ENCODE measurements around the gene ADSS2. TPM values are rescaled to one million over a fixed set of nuclear protein-coding genes. Genes with fewer than 3 reads are reported as not detected.
A peak's percentile ranks its signal among the peaks of the same experiment; 100 is the strongest.
"Not testable (repeated sequence)": the region's sequence is repeated elsewhere in the genome, so short reads cannot be mapped to it uniquely, and the experiment has no call there.

ADSS2 gene
- 9.3 TPM for total RNA-seq

DNA sequence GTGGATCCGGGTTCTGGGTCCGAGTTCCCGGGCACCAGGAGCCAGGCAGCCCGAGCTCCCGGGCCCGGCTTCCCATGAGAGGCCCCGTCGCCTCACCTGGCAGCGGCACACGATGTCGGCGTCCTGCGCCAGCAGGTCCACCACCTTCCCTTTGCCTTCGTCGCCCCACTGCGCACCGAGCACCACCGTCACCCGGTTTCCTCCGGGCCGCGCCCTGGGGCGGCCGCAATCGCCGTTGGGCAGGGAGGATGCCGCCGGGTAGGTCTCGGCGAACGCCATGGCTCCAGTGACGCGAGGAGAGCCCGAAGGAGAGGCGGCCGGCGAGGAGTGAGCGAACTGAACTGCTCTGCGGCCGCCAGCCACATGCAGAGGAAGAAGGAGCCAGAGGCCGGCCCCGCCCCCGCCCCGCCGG is at the start of gene ADSS2:
Gene ADSS2 (minus strand): TSS at position 371 of the 412 bp plus-strand sequence. CDS start 92 bp downstream, at position 279.
- no peak for DNase-seq (ENCODE audit: low spot score)
- no peak for ATAC-seq

DNA sequence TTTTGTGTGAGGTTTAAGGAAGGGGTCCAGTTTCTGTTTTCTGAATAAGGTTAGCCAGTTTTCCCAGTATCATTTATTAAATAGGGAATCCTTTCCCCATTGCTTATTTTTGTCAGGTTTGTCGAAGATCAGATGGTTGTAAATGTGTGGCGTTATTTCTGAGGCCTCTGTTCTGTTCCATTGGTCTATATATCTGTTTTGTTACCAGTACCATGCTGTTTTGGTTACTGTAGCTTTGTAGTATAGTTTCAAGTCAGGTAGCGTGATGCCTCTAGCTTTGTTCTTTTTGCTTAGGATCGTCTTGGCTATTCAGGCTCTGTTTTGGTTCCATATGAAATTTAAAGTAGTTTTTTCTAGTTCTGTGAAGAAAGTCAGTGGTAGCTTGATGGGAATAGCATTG is 48.8 kb upstream of the ADSS2 start:
- ATAC-seq = not testable (repeated sequence)

GRCh38 chr1:244499484-244499883 is 47.8 kb upstream of the ADSS2 start:
- not testable (repeated sequence) for ATAC-seq; DNase-seq (ENCODE audit: low spot score)

More for the DNA sequence above, 48.8 kb upstream of the ADSS2 start:
- not testable (repeated sequence) for DNase-seq (ENCODE audit: low spot score)

DNA sequence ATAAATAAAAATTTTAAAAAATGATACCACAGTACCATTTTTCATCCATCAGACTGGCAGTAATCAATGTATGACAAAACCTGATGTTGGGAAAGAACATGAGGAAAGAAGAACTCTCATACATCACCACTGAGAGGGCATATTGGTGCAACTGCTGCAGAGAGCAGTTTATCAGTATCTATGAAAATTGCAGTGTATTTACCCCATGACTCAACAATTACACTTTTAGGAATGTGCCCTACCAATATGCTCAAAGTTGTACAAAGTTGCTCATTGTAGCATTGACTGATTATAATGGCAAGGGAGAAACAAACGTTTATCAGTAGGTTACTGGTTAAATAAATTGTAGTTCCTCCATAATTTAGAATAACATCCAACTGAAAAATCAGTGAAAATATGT is 46.1 kb upstream of the ADSS2 start:
- ATAC-seq = no peak

GRCh38 chr1:244496186-244496585 is 44.5 kb upstream of the ADSS2 start:
- no peak for ATAC-seq
- DNase-seq (ENCODE audit: low spot score) = no peak

More for the DNA sequence above, 46.1 kb upstream of the ADSS2 start:
- no peak for DNase-seq (ENCODE audit: low spot score)

GRCh38 chr1:244494653-244495052 is 42.9 kb upstream of the ADSS2 start:
- no peak for DNase-seq (ENCODE audit: low spot score)
- no peak for ATAC-seq

GRCh38 chr1:244484971-244485370 is 33.3 kb upstream of the ADSS2 start:
- not testable (repeated sequence) for ATAC-seq

GRCh38 chr1:244473059-244473605 is 21.4 kb upstream of the ADSS2 start:
- no peak for ATAC-seq
- DNase-seq (ENCODE audit: low spot score) = no peak

More at GRCh38 chr1:244484971-244485370, 33.3 kb upstream of the ADSS2 start:
- not testable (repeated sequence) for DNase-seq (ENCODE audit: low spot score)

DNA sequence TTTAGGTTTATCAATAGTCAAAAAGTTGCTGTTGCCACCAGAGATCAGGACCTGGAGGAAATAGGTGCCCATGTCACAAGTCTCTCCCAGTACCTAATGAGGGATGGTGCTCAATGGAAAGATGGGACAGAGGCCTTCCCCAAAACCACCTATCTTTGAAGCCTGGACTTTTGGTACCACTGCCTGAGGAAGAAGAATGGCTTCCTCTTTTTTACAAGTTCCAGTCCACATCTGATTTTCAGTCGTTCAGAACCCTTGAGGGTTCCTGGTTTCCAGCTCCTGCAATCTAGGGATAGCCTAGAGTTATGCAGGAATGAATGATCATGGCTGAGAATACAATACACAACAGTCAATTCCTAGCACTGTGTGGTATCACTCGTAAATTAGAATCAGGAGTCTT is 15.0 kb upstream of the ADSS2 start:
- no peak for DNase-seq (ENCODE audit: low spot score)
- ATAC-seq = no peak

GRCh38 chr1:244461245-244462071 is 9.7 kb upstream of the ADSS2 start, which contains the start of gene CATSPERE:
Gene CATSPERE, plus strand, starts transcription at chr1:244461273. Its CDS starts 157 bp downstream, at chr1:244461430.
- DNase-seq (ENCODE audit: low spot score) (peak; percentile 95), ATAC-seq (peak; percentile 98)

DNA sequence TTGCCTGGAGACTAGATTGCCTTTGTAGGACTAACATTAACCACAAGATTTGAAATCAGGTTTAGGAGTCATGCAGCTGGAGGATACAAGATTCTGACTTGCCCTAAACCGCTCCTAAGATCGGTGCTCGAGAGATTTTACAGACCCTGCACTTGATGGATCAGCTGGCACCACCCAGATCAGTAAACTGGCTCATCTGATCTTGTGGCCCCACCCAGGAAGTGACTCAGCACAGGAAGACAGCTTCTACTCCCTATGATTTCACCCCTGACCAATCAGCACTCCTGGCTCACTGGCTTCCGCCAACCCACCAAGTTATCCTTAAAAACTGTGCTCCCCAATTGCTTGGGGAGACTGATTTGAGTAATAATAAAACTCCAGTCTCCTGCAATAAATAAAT is 8.5 kb upstream of the ADSS2 start:
- no peak for ATAC-seq
- DNase-seq (ENCODE audit: low spot score) = no peak

DNA sequence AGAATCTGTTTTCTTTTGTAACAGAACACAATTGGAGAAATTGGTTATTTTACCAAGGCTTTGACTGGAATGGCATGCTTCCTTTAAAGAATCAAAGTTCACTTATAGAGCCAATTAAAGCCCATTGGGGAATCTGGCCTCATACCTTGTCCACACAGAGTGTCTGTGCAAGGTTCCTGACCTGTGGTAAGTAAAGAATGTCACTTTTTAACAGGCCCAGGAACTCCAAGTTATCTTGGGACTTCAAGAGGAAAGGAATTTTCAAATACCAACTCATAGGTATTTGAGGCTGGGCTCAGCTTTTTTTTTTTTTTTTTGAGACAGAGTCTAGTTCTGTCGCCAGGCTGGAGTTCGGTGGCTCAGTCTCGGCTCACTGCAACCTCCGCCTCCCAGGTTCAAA is 7.1 kb upstream of the ADSS2 start:
- DNase-seq (ENCODE audit: low spot score) (no peak), ATAC-seq (no peak)

DNA sequence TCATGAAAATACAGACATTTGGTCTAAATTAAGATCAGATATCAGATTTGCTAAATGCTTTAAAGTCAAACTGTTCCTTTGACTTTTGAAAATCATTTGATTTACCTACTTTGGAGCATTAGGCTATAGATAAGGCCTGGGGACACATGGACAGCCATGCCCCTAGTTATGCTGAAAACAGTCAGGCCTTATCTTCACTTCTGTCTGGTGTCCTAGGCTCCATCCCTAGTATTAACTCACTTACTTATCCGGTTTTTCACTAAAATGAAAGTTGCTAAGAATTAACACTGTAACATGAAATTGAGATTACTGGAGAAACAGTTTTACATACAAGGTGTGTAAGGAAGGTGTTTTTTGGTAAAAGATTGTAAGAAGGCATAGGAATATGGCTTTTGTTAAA is 4.9 kb upstream of the ADSS2 start:
- DNase-seq (ENCODE audit: low spot score) (no peak), ATAC-seq (no peak)

DNA sequence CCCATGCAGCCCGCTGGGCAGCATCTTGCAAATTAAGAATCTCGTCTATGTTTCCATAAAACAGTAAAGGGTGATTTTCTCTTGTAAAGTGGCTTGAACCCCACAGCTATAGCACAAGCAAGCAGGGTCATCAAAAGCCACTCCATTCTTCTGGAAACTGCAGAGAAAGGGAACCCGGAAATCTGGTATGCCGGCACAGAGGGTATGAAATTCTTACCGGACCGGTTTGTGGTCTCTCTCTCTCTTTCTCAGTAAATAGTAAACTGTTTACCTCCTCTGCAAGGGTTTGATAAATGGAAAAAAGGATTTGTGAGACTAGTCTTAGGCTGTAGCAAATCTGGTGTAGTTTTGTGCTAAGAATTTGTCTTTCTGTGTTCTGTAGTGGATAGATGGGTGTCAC is 2.7 kb upstream of the ADSS2 start:
- DNase-seq (ENCODE audit: low spot score) (no peak), ATAC-seq (no peak)

DNA sequence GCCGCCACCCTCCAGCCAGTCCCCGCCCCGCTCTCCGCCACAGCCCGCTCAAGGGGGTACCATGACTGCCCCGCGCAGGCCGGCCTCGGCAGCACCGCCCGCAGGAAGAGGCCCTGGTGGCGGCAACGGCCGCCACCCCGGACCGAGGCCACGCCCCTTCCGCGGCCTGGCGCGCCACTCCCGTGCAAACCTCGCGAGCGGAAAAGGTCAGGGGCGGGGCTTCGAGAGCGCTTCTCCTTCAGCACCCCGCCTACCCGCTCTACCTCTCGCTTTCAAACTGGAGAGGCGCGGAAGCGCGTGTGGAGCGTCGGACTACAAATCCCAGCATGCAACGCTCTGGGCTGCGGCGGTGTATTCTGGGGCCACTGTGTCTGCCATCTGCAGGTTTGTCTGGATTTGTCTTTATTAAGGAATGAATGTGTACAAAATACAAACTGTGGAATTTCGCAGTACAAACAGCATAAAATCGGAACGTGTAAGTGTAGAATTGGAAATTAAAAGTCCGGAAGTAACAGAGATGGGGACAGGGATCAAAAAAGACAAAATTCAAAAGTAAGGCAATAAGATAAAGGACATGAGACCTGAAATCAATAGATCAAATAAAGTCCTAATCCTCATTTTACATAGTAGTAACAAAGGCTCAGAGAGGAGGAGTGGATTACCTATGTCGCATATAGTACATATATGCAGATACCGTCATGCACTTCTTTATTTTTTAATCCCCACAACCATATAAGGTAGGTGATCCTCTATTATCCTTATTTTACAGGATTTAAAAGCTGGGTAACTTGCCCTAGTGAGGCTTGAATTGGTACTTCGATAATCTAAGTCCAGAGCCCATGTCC is 464 bp upstream of the ADSS2 start:
- ATAC-seq (peak; percentile 95), DNase-seq (ENCODE audit: low spot score) (peak; percentile 100)

DNA sequence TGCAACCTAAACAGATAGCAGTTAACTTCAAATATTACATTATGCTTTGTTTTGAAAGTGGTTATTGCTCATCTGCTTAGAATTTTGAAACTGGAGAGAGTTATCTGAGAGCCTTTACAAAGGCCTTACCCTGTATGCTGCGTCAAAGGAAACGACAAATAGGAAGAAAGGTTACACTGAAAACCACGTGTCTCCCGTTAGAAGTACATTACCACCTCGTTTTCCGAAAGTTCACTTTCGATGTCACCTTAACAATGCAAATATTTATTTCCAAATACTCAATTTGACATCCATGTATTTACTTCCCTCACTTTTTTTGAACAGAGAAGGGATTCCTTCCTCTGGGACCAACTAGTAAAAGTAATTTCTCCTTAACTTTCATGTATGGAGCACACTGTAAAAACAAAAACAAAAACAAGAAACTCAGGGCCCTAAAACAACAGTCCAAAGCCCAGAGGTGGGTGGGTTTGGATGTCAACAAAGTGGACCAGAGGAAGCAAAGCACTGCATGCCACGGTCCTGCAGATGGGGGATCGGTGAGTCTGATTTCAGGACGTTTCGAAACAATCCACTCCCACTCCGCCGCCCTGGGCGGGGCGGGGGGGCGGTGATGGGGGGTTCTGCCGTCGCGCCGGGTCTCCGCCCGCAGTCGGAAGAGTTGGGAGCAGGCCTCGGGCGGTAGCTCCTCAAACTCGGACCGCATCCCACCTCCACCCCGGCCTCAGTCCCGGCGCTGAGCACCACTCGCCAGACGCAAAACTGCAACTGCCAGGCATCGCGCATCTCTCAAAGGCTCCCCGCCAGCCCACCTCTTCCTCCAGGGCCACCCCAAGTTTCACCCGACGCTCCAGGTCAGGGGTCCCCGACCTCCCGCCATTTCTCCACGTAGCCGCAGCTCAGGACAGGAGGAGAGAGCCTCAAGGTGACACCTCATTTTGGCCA is 841 bp downstream of the ADSS2 start:
- peak; percentile 60 for DNase-seq (ENCODE audit: low spot score)
- peak; percentile 29 for ATAC-seq

DNA sequence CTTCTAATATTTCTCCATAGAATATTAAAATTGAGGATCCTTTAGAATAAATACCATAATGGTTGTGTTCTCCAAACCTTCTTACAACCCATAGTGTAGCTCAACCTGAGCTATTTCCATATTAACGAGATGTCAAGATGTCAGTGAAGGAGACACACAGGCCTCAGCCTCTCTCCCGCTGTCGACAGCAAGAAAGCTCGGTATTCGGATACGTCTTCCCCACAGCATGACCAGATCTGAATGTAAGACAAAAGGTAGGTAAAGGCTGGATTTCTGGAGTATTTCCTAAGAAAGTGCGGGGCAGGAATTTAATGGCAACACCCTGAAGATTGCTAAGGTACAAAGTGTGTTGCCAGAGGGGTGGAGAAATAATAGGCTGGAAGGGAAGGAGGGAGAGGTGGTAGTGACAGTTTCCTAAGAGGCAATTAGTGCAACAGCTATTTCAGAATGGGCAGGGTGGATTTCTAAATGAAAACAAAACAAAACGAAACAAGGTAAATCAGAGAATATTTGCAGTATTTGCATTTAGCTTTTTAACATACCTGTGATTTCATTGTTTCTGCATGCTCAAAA is 1.7 kb downstream of the ADSS2 start:
- ATAC-seq = no peak
- no peak for DNase-seq (ENCODE audit: low spot score)

DNA sequence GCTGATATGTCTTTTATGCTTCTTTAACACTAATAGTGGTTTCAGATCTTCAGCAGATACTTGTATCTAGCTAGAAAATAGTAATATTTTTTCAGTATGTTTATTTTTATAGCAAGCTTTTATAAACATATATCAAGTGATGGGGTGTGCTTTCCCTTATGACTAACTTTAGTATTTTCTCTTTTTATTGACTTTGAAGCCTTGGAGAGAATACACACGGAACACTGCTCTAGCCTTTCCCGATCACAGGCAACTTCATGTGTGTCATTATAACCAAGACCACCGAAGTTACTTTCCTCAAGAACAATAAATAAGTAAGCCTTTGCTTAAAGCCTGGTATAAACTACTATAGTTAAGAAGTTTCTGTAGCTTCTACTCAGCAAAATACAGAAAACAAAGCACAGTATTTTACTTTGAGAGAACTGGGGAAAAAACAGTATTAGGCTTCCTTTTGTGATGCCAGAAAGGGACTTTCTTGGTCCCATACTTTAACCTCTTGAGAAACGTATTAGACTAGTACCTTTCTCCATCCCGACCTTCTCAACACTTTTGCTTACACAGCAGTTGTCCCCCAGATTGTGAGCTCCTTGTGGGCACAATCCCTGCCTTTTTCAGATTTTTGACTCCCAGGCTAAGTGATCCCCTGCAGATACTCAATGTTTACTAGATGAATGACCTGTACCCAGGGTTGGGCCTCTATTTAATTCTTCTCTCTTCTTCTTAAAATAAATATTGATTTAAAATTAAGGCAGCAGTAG is 3.3 kb downstream of the ADSS2 start:
- no peak for ATAC-seq
- no peak for DNase-seq (ENCODE audit: low spot score)

DNA sequence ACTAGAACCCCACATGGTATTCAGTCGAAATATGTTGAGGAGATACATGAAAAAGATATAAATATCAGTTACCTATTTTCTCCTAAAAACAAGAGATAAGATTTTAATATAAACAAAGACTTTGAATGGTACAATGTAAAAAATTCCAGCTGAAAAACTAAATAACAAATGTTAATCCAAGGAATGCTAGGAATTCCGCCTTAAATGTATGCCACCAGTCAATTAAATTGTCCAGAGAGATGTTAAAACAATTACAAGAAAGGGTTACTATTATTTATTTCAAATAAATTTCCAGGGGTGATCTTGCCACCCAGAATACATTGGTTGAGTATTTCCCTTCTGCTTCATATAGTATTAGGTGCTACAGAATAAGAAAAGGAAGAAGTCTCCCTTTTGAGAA is 4.2 kb downstream of the ADSS2 start:
- ATAC-seq = no peak

More for the DNA sequence above, 4.2 kb downstream of the ADSS2 start:
- no peak for DNase-seq (ENCODE audit: low spot score)
